Kidney (tissue), 14 donors: Measurements from ENCODE around the gene GADD45B. TPM values are rescaled to one million over a fixed set of nuclear protein-coding genes. Genes with fewer than 3 reads are reported as not detected.

Experiments
- DNase-seq, 5 donors: peaks; one replicate each; pipeline ENCODE4 v3.0.0-alpha.2; 2013 to 2020
- FAIRE-seq: peaks from 2 replicates; lab custom pipeline; 2012; peaks lifted over from hg19 to GRCh38; lab: Jason Lieb, UNC
- H3K27ac ChIP-seq, 2 donors: one replicate each; pipeline ENCODE4 v1.7.0; 2013; ENCODE audit warnings: low read depth in 2 of 2, low read length in 2 of 2, inconsistent platforms in 1 of 2
- H3K27me3 ChIP-seq: one replicate; pipeline ENCODE4 v1.7.1; 2013; ENCODE audit warnings: low read length, inconsistent platforms; ENCODE audit not compliant: control insufficient read depth, insufficient read depth
- H3K36me3 ChIP-seq, 3 donors: one replicate each; pipeline versions ENCODE4 v1.7.0 to v1.7.1; 2013; ENCODE audit warnings: low read length in 3 of 3, control low read depth in 1 of 3, inconsistent platforms in 1 of 3; ENCODE audit not compliant: insufficient read depth in 3 of 3, control insufficient read depth in 2 of 3
- H3K4me1 ChIP-seq, 3 donors: one replicate each; pipeline versions ENCODE4 v1.7.0 to v1.7.1; 2013; ENCODE audit warnings: low read length in 3 of 3, inconsistent platforms in 1 of 3, low read depth in 1 of 3; ENCODE audit not compliant: control insufficient read depth in 2 of 3, insufficient read depth in 2 of 3
- H3K4me3 ChIP-seq, 3 donors: one replicate each; pipeline versions ENCODE4 v1.7.0 to v1.8.1; 2013; ENCODE audit warnings: low read length in 3 of 3, control low read depth in 1 of 3, inconsistent platforms in 1 of 3
- H3K9ac ChIP-seq, 3 donors: one replicate each; pipeline versions ENCODE4 v1.7.0 to v1.7.1; 2013; ENCODE audit warnings: low read length in 3 of 3, control low read depth in 1 of 3, inconsistent platforms in 1 of 3
- H3K9me3 ChIP-seq, 3 donors: one replicate each; pipeline versions ENCODE4 v1.7.0 to v1.7.1; 2013; ENCODE audit warnings: low read length in 3 of 3, control low read depth in 1 of 3, inconsistent platforms in 1 of 3; ENCODE audit not compliant: control insufficient read depth in 2 of 3, insufficient read depth in 1 of 3
- intact Hi-C: fragments of 100-400 bp; cut with DNase I; formaldehyde crosslinking; loops from one replicate; pipeline ENCODE4 v1.11.1; 2022
- polyA plus RNA-seq: library from polyadenylated mRNA; stranded (reverse); fragments of 350-450 nt; fragmentation: Illumina TruSeq; extraction: RNeasy Lipid Tissue Mini Kit (QIAGEN cat#74804); gene quantifications from one replicate; pipeline ENCODE4 v1.2.3, GENCODE V29; 2014; ENCODE audit warnings: low read depth, low replicate concordance; ENCODE audit not compliant: insufficient read depth
- total RNA-seq: library from RNA; stranded (reverse); fragmentation: NEBNext Ultra II Directional; extraction: Animal tissue kit (Norgen Biotek cat#: 25700); gene quantifications from one replicate; pipeline ENCODE4 v1.2.1, GENCODE V29; 2021
- TF ChIP-seq, protein P1 (sequence below): IDR thresholded peaks from 3 replicates; pipeline ENCODE4 v1.5.1; 2012; ENCODE audit warnings: mild to moderate bottlenecking, moderate library complexity, borderline replicate concordance; ENCODE audit not compliant: insufficient read depth; ENCODE audit errors: extremely low read depth
- donor health status: control.
- donor health status: control.
- donor health status: control.
- donor health status: control.
- donor health status: control.
- donor health status: DM: yes; HTN: yes; CAD: no.
- donor health status: Normal renal cell carcinoma (clear cell type).

GADD45B gene
- total and polyA plus RNA-seq, 2 donors from 2014 or later: 88.5 to 149 TPM

DNA sequence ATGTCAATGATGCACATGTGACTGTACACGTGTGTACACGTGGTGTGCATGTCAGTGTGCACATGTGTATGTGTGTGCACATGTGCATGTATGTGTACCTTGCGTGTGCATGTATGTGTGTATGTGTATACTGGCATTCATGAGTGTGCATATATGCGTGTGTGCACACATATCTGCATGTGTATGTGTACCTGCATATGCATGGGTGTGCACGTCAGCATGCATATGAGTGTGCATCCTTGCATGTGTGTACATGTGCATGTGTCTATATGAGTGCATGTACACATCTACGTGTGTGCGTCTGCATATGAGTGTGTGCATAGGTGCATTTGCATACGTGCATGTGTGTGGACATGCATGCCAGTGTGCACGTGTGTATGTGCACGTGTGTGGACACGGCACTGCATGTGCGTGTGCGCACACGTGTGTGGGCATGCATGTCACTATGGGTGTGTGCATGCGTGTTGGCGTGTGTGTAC is 48.5 kb downstream of the GADD45B start:
- DNase-seq (peak in 1 of 5 donors; percentile 28), FAIRE-seq (no peak)
- H3K27me3 ChIP-seq: no peaks in the 10 kb centered on the region
- peak overlapping the region in 1 of 2 donors; percentile 36 for H3K27ac ChIP-seq
- TF ChIP-seq, protein P1, sequence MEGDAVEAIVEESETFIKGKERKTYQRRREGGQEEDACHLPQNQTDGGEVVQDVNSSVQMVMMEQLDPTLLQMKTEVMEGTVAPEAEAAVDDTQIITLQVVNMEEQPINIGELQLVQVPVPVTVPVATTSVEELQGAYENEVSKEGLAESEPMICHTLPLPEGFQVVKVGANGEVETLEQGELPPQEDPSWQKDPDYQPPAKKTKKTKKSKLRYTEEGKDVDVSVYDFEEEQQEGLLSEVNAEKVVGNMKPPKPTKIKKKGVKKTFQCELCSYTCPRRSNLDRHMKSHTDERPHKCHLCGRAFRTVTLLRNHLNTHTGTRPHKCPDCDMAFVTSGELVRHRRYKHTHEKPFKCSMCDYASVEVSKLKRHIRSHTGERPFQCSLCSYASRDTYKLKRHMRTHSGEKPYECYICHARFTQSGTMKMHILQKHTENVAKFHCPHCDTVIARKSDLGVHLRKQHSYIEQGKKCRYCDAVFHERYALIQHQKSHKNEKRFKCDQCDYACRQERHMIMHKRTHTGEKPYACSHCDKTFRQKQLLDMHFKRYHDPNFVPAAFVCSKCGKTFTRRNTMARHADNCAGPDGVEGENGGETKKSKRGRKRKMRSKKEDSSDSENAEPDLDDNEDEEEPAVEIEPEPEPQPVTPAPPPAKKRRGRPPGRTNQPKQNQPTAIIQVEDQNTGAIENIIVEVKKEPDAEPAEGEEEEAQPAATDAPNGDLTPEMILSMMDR: no peak
- H3K36me3 ChIP-seq: no peaks in the 10 kb centered on the region
- intact Hi-C loops: no loop called here
- peak overlapping the region in 2 of 3 donors; percentile 15 to 21 for H3K4me3 ChIP-seq
- no peak overlapping the region for H3K9ac ChIP-seq
- H3K9me3 ChIP-seq: no peaks in the 10 kb centered on the region
- H3K4me1 ChIP-seq: peaks cover 0 to 13% (median 0%) of the 10 kb centered on the region in 3 donors

DNA sequence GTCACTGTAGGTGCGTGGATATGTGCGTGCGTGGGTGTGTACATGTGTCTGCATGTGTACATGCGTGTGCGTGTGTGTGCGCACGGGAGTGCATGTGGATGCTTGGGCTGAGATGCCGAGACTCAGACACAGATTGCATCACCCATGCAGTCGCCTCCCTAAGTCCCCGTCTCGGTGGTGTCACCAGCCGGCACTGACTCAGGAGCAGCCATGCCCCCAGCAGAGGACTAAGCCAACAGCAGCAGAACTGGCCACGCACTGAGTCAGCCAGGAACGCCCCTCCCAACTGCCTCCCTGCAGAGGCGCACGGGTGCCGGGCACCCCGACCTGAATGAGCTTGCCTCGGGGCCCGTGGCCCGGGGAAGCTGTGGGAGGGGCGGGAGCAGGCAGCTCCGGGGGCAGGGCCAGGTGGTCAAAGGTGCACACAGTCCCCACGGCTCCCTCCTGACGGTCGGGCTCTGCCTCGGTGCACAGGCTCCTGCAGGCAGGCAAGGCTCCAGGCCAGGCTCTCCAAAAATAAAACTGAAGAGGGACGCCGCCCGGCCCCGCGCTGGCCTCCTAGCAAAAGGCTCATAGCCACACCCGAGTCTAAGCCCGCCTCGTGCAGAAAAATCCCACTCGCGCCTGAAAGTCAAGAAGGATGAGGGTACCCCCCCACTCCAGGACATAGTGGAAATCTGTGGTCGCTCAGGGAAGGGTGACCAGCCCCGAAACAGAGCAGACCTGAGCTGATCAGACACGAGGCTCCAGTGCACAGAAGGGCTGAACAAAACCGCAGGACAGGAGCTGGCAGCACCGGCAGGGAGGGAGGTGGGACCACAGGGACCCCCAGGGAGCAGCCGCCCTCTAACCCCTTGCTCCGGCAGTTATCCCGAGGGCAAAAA is 49.2 kb downstream of the GADD45B start:
- Histone ChIP-seq H3K27ac (peak overlapping the region in 1 of 2 donors; percentile 36), H3K4me3 (peak overlapping the region in 2 of 3 donors; percentile 39 to 45), H3K9me3 (no peaks in the 10 kb centered on the region), H3K4me1 (peaks cover 0 to 13% (median 0%) of the 10 kb centered on the region in 3 donors), H3K36me3 (no peaks in the 10 kb centered on the region), H3K9ac (peak overlapping the region in 1 of 3 donors; percentile 40), H3K27me3 (no peaks in the 10 kb centered on the region)
- DNase-seq: peak in 1 of 5 donors; percentile 52
- TF ChIP-seq, protein P1: no peak
- no peak for FAIRE-seq
- intact Hi-C loops: no loop called here

DNA sequence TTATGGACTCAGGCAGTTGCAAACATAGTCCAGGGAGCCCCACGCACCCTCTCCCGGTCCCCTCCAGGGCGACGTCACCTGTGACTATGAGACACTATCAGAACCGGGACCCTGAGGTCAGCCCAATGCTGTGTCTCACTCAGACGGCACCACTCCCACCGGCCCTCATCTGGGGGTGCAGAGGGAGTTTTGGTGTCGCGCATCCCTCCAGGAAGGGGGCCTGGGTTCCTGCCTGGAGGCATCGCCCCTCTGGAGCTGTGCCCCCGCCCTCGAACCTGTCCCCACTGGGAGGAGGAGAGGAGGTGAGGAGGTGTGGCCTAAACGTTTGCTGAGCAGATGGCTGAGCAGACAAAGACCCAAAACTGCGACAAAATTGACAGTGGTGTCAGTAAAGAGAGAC is 51.2 kb downstream of the GADD45B start:
- Histone ChIP-seq H3K4me1 (peaks cover 0 to 13% (median 0%) of the 10 kb centered on the region in 3 donors), H3K36me3 (no peaks in the 10 kb centered on the region), H3K9me3 (no peaks in the 10 kb centered on the region), H3K9ac (no peak overlapping the region), H3K27me3 (no peaks in the 10 kb centered on the region), H3K4me3 (no peak overlapping the region), H3K27ac (no peak overlapping the region)
- FAIRE-seq (no peak), DNase-seq (no peak)
- TF ChIP-seq, protein P1: no peak
- intact Hi-C loops: no loop called here
